Ishikawa (cell line): ENCODE data around the gene DIP2A.

Source experiments
- CEBPB ChIP-seq: IDR thresholded peaks from 2 replicates; pipeline ENCODE4 v1.6.1; 2012
- CREB1 ChIP-seq: IDR thresholded peaks from 2 replicates; pipeline ENCODE4 v1.6.1; 2012; ENCODE audit warnings: low read depth
- EGR1 ChIP-seq: IDR thresholded peaks from 2 replicates; pipeline ENCODE4 v1.6.1; 2012
- EP300 ChIP-seq: IDR thresholded peaks from 2 replicates; pipeline ENCODE4 v1.6.1; 2012; ENCODE audit warnings: borderline replicate concordance
- FOXM1 ChIP-seq: IDR thresholded peaks from 2 replicates; pipeline ENCODE4 v1.6.1; 2012; ENCODE audit warnings: low read depth, borderline replicate concordance
- MAX ChIP-seq: IDR thresholded peaks from 2 replicates; pipeline ENCODE4 v1.6.1; 2012
- NFIC ChIP-seq: IDR thresholded peaks from 2 replicates; pipeline ENCODE4 v1.6.1; 2012
- RAD21 ChIP-seq: IDR thresholded peaks from 2 replicates; pipeline ENCODE4 v1.6.1; 2012; ENCODE audit warnings: low read depth
- REST ChIP-seq: IDR thresholded peaks from 2 replicates; pipeline ENCODE4 v1.6.1; 2012; ENCODE audit warnings: low read depth, mild to moderate bottlenecking
- TAF1 ChIP-seq: IDR thresholded peaks from 2 replicates; pipeline ENCODE4 v1.6.1; 2012; ENCODE audit warnings: low read depth, mild to moderate bottlenecking
- TCF12 ChIP-seq: IDR thresholded peaks from 2 replicates; pipeline ENCODE4 v1.6.1; 2012; ENCODE audit warnings: low read depth
- TEAD4 ChIP-seq: IDR thresholded peaks from 2 replicates; pipeline ENCODE4 v1.6.1; 2012
- USF1 ChIP-seq: IDR thresholded peaks from 2 replicates; pipeline ENCODE4 v1.6.1; 2012
- YY1 ChIP-seq: IDR thresholded peaks from 2 replicates; pipeline ENCODE4 v1.6.1; 2012; ENCODE audit warnings: low read depth
- ZBTB7A ChIP-seq: IDR thresholded peaks from 2 replicates; pipeline ENCODE4 v1.6.1; 2012; ENCODE audit warnings: low read depth

DIP2A gene

GRCh38 chr21:46607636-46608035 lies 148.9 kb downstream of the DIP2A start:
- no peak for TF ChIP-seq MAX
- TF ChIP-seq FOXM1, result no peak
- TF ChIP-seq TAF1, result no peak
- TF ChIP-seq EGR1, result no peak
- no peak for TF ChIP-seq REST
- no peak for TF ChIP-seq NFIC
- no peak for TF ChIP-seq EP300
- TF ChIP-seq YY1, result no peak
- no peak for TF ChIP-seq RAD21
- TF ChIP-seq TCF12, result no peak
- TF ChIP-seq CREB1, result no peak
- no peak for TF ChIP-seq CEBPB
- TF ChIP-seq TEAD4, result no peak
- no peak for TF ChIP-seq USF1
- no peak for TF ChIP-seq ZBTB7A

- TF ChIP-seq YY1, result no peak
- TF ChIP-seq CREB1, result no peak
- TF ChIP-seq NFIC, result no peak
- no peak for TF ChIP-seq MAX
- TF ChIP-seq EGR1, result no peak
- TF ChIP-seq TAF1, result no peak
- no peak for TF ChIP-seq FOXM1
Measured at GRCh38 chr21:46608672-46609111, 150.0 kb downstream of the DIP2A start.

- TF ChIP-seq USF1 (no peak), TCF12 (no peak), MAX (no peak), FOXM1 (no peak), NFIC (no peak), TAF1 (no peak)
Measured at GRCh38 chr21:46610018-46610701, 151.5 kb downstream of the DIP2A start.

- TF ChIP-seq FOXM1 (no peak), MAX (no peak), REST (no peak), TAF1 (no peak), EGR1 (no peak), USF1 (no peak), TEAD4 (no peak)
Measured at GRCh38 chr21:46613391-46613790, 154.7 kb downstream of the DIP2A start.

- no peak for TF ChIP-seq USF1
- no peak for TF ChIP-seq TEAD4
- no peak for TF ChIP-seq FOXM1
- TF ChIP-seq NFIC, result no peak
- no peak for TF ChIP-seq EGR1
- TF ChIP-seq REST, result no peak
- TF ChIP-seq ZBTB7A, result no peak
- no peak for TF ChIP-seq TAF1
- TF ChIP-seq RAD21, result no peak
Measured at GRCh38 chr21:46616050-46616449, 157.4 kb downstream of the DIP2A start.
